Activated CD8-positive, alpha-beta memory T cell treated with anti-CD3 and anti-CD28 coated beads for 24 hours (primary cell): ENCODE results near the gene TPPP3.
"Not testable (repeated sequence)": the region's sequence is repeated elsewhere in the genome, so short reads cannot be mapped to it uniquely, and the experiment has no call there.

Experiments
- DNase-seq: peaks from one replicate; pipeline ENCODE4 v3.0.0-alpha.2; 2020

TPPP3 gene

GRCh38 chr16:67425580-67425979 is 32.3 kb upstream of the TPPP3 start:
- no peak for DNase-seq

- no peak for DNase-seq
These were observed 31.8 kb upstream of the TPPP3 start for GRCh38 chr16:67425061-67425460.

- DNase-seq: no peak
These were observed 30.9 kb upstream of the TPPP3 start for GRCh38 chr16:67424261-67424615.

- no peak for DNase-seq
These were observed 30.4 kb upstream of the TPPP3 start for GRCh38 chr16:67423611-67424260.

GRCh38 chr16:67423015-67423414 is 29.7 kb upstream of the TPPP3 start:
- no peak for DNase-seq

- DNase-seq: no peak
These were observed 27.7 kb upstream of the TPPP3 start for GRCh38 chr16:67421030-67421429.

- no peak for DNase-seq
These were observed 26.6 kb upstream of the TPPP3 start for GRCh38 chr16:67419931-67420330.

GRCh38 chr16:67419502-67419901 is 26.2 kb upstream of the TPPP3 start:
- no peak for DNase-seq

- DNase-seq: no peak
These were observed 24.2 kb upstream of the TPPP3 start for GRCh38 chr16:67417333-67418061.

- peak; percentile 84 for DNase-seq
These were observed 22.8 kb upstream of the TPPP3 start, which contains the start of gene ZDHHC1 for GRCh38 chr16:67415872-67416793. ZDHHC1 (minus strand) TSS chr16:67416477; CDS start chr16:67407775, 8,702 bp downstream.

GRCh38 chr16:67415421-67415820 is 22.1 kb upstream of the TPPP3 start:
- not testable (repeated sequence) for DNase-seq

GRCh38 chr16:67413978-67414911 is 20.9 kb upstream of the TPPP3 start:
- DNase-seq: no peak

- DNase-seq: no peak
These were observed 19.0 kb upstream of the TPPP3 start for GRCh38 chr16:67412294-67412693.

- no peak for DNase-seq
These were observed 18.0 kb upstream of the TPPP3 start for GRCh38 chr16:67411339-67411738.

GRCh38 chr16:67409631-67410030 is 16.3 kb upstream of the TPPP3 start:
- no peak for DNase-seq

GRCh38 chr16:67407788-67408452 is 14.6 kb upstream of the TPPP3 start:
- DNase-seq: no peak

- no peak for DNase-seq
These were observed 14.0 kb upstream of the TPPP3 start for GRCh38 chr16:67407176-67407787.

- DNase-seq: no peak
These were observed 13.0 kb upstream of the TPPP3 start for GRCh38 chr16:67406111-67406971.

GRCh38 chr16:67405336-67405735 is 12.0 kb upstream of the TPPP3 start:
- no peak for DNase-seq

GRCh38 chr16:67404740-67405226 is 11.5 kb upstream of the TPPP3 start:
- DNase-seq: no peak
